Kidney (tissue), 14 donors: ENCODE data around the gene CD2AP. TPM values are rescaled to one million over a fixed set of nuclear protein-coding genes. Genes with fewer than 3 reads are reported as not detected.

Experiments used
- DNase-seq, 5 donors: peaks; one replicate each; pipeline ENCODE4 v3.0.0-alpha.2; 2013 to 2020
- FAIRE-seq: peaks from 2 replicates; lab custom pipeline; 2012; peaks lifted over from hg19 to GRCh38; lab: Jason Lieb, UNC
- H3K27ac ChIP-seq, 2 donors: one replicate each; pipeline ENCODE4 v1.7.0; 2013; ENCODE audit warnings: low read depth in 2 of 2, low read length in 2 of 2, inconsistent platforms in 1 of 2
- H3K27me3 ChIP-seq: one replicate; pipeline ENCODE4 v1.7.1; 2013; ENCODE audit warnings: low read length, inconsistent platforms; ENCODE audit not compliant: control insufficient read depth, insufficient read depth
- H3K36me3 ChIP-seq, 3 donors: one replicate each; pipeline versions ENCODE4 v1.7.0 to v1.7.1; 2013; ENCODE audit warnings: low read length in 3 of 3, control low read depth in 1 of 3, inconsistent platforms in 1 of 3; ENCODE audit not compliant: insufficient read depth in 3 of 3, control insufficient read depth in 2 of 3
- H3K4me1 ChIP-seq, 3 donors: one replicate each; pipeline versions ENCODE4 v1.7.0 to v1.7.1; 2013; ENCODE audit warnings: low read length in 3 of 3, inconsistent platforms in 1 of 3, low read depth in 1 of 3; ENCODE audit not compliant: control insufficient read depth in 2 of 3, insufficient read depth in 2 of 3
- H3K4me3 ChIP-seq, 3 donors: one replicate each; pipeline versions ENCODE4 v1.7.0 to v1.8.1; 2013; ENCODE audit warnings: low read length in 3 of 3, control low read depth in 1 of 3, inconsistent platforms in 1 of 3
- H3K9ac ChIP-seq, 3 donors: one replicate each; pipeline versions ENCODE4 v1.7.0 to v1.7.1; 2013; ENCODE audit warnings: low read length in 3 of 3, control low read depth in 1 of 3, inconsistent platforms in 1 of 3
- H3K9me3 ChIP-seq, 3 donors: one replicate each; pipeline versions ENCODE4 v1.7.0 to v1.7.1; 2013; ENCODE audit warnings: low read length in 3 of 3, control low read depth in 1 of 3, inconsistent platforms in 1 of 3; ENCODE audit not compliant: control insufficient read depth in 2 of 3, insufficient read depth in 1 of 3
- intact Hi-C: fragments of 100-400 bp; cut with DNase I; formaldehyde crosslinking; loops from one replicate; pipeline ENCODE4 v1.11.1; 2022
- polyA plus RNA-seq: library from polyadenylated mRNA; stranded (reverse); fragments of 350-450 nt; fragmentation: Illumina TruSeq; extraction: RNeasy Lipid Tissue Mini Kit (QIAGEN cat#74804); gene quantifications from one replicate; pipeline ENCODE4 v1.2.3, GENCODE V29; 2014; ENCODE audit warnings: low read depth, low replicate concordance; ENCODE audit not compliant: insufficient read depth
- total RNA-seq: library from RNA; stranded (reverse); fragmentation: NEBNext Ultra II Directional; extraction: Animal tissue kit (Norgen Biotek cat#: 25700); gene quantifications from one replicate; pipeline ENCODE4 v1.2.1, GENCODE V29; 2021
- TF ChIP-seq, protein P1 (sequence below): IDR thresholded peaks from 3 replicates; pipeline ENCODE4 v1.5.1; 2012; ENCODE audit warnings: mild to moderate bottlenecking, moderate library complexity, borderline replicate concordance; ENCODE audit not compliant: insufficient read depth; ENCODE audit errors: extremely low read depth
- donor health status: control.
- donor health status: control.
- donor health status: control.
- donor health status: control.
- donor health status: control.
- donor health status: DM: yes; HTN: yes; CAD: no.
- donor health status: Normal renal cell carcinoma (clear cell type).

The CD2AP gene
- total and polyA plus RNA-seq, 2 donors from 2014 or later = 19.5 to 87.6 TPM

DNA sequence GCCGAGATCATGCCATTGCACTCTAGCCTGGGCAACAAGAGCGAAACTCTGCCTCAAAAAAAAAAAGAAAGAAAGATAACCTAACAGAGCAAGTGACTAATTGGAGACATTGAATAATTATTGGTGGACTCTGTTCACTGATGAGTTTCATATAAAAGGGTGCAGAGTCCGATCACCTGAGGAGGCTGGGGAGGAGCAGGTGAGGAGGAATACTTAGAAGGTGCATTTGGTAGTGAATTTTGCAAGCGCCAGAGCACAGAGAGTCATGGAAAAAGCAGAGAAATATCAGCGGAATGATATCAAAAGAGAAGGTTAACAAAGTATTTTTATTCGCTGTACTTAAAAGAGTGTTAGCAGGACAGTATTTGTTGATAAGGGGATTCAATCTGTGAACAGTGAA lies 44.4 kb downstream of the CD2AP start:
- no peak overlapping the region for H3K9ac ChIP-seq
- intact Hi-C loops = no loop called here
- TF ChIP-seq, protein P1, sequence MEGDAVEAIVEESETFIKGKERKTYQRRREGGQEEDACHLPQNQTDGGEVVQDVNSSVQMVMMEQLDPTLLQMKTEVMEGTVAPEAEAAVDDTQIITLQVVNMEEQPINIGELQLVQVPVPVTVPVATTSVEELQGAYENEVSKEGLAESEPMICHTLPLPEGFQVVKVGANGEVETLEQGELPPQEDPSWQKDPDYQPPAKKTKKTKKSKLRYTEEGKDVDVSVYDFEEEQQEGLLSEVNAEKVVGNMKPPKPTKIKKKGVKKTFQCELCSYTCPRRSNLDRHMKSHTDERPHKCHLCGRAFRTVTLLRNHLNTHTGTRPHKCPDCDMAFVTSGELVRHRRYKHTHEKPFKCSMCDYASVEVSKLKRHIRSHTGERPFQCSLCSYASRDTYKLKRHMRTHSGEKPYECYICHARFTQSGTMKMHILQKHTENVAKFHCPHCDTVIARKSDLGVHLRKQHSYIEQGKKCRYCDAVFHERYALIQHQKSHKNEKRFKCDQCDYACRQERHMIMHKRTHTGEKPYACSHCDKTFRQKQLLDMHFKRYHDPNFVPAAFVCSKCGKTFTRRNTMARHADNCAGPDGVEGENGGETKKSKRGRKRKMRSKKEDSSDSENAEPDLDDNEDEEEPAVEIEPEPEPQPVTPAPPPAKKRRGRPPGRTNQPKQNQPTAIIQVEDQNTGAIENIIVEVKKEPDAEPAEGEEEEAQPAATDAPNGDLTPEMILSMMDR = no peak
- no peaks in the 10 kb centered on the region for H3K36me3 ChIP-seq
- DNase-seq = no peak
- H3K9me3 ChIP-seq = no peaks in the 10 kb centered on the region
- H3K4me3 ChIP-seq = no peak overlapping the region
- no peak for FAIRE-seq
- no peaks in the 10 kb centered on the region for H3K27me3 ChIP-seq
- H3K4me1 ChIP-seq = peaks cover 0 to 15% (median 2%) of the 10 kb centered on the region in 3 donors
- H3K27ac ChIP-seq = no peak overlapping the region

- Histone ChIP-seq H3K9ac (no peak overlapping the region), H3K4me3 (no peak overlapping the region), H3K36me3 (peaks cover 0 to 4% (median 4%) of the 10 kb centered on the region in 3 donors), H3K4me1 (peaks cover 0 to 7% (median 2%) of the 10 kb centered on the region in 3 donors), H3K27me3 (no peaks in the 10 kb centered on the region), H3K9me3 (no peaks in the 10 kb centered on the region), H3K27ac (no peak overlapping the region)
- no peak for FAIRE-seq
- TF ChIP-seq, protein P1 = no peak
- intact Hi-C loops = no loop called here
- DNase-seq = peak in 1 of 5 donors; percentile 11
Measured at GRCh38 chr6:47524136-47524845, 46.7 kb downstream of the CD2AP start.

DNA sequence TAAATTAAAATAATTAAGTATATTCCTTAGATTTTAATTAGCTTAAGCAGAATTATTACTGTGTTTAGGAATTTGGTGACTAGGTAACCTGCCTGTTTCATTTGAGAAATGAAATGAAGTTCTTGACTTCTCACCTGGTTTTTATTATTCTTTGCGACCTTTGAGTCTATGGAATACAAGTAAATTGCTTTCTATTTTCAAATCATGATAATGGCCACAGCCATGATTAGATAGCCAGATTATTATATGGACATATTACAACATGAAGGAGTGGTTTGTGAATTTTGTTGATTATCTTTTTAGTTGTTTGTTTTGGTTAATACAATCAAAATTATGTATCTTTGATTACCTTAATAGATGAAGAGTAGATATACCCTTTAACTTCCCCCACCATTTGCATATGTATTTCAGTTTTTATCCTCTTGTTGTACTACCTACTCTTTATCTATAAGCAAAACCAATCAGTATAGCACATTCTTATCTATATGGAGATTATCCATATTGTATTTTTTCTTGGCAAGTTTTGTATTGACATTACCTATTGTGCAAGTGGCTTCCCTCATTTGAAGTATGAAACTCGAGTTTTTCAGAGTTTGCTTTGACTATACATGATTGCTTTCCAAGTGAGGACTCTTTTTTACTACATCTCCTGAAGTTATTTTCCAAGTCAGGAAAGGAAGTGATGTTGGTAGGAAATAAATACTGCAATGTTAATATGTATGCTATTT lies 47.9 kb downstream of the CD2AP start:
- H3K9ac ChIP-seq = no peak overlapping the region
- peaks cover 0 to 7% (median 0%) of the 10 kb centered on the region in 3 donors for H3K4me1 ChIP-seq
- peaks cover 0 to 4% (median 4%) of the 10 kb centered on the region in 3 donors for H3K36me3 ChIP-seq
- no peak overlapping the region for H3K27ac ChIP-seq
- FAIRE-seq = no peak
- no peaks in the 10 kb centered on the region for H3K9me3 ChIP-seq
- intact Hi-C loops = no loop called here
- no peak overlapping the region for H3K4me3 ChIP-seq
- DNase-seq = no peak
- H3K27me3 ChIP-seq = no peaks in the 10 kb centered on the region
- TF ChIP-seq, protein P1 = no peak
